IMR-90 (cell line): ENCODE results near the gene TMPRSS7.

ENCODE experiments used
- CTCF ChIP-seq: conservative IDR thresholded peaks from 2 replicates; pipeline ENCODE4 v1.5.1; 2012; ENCODE audit warnings: mild to moderate bottlenecking, low read depth, low read length, improper control_type of control experiment
- POLR2A ChIP-seq: IDR thresholded peaks from 2 replicates; pipeline ENCODE4 v1.6.1; 2012; ENCODE audit warnings: mild to moderate bottlenecking, low read depth, low read length
- SMC3 ChIP-seq: fragments of 150-350 bp; IDR thresholded peaks from 2 replicates; pipeline ENCODE4 v1.6.1; 2016; ENCODE audit warnings: low read depth, mild to moderate bottlenecking, antibody characterized with exemption, low read length, moderate library complexity
- USF2 ChIP-seq: fragments of 150-350 bp; IDR thresholded peaks from 2 replicates; pipeline ENCODE4 v1.6.1; 2017; ENCODE audit warnings: mild to moderate bottlenecking, antibody characterized with exemption, low read length, low read depth

GRCh38 chr3:112000966-112001365 is 33.6 kb upstream of the TMPRSS7 start:
- no peak for TF ChIP-seq SMC3
- no peak for TF ChIP-seq CTCF
- no peak for TF ChIP-seq USF2
- no peak for TF ChIP-seq POLR2A
